Measurements from ENCODE around the gene NUTM1. TPM values are rescaled to one million over a fixed set of nuclear protein-coding genes. Genes with fewer than 3 reads are reported as not detected.
A peak's percentile ranks its signal among the peaks of the same experiment; 100 is the strongest.

Gene NUTM1
- total and polyA plus RNA-seq, 2 of the 13 experiments (the other 11 are each of a cell fraction or from before 2014, with no cell fraction given) = not detected

DNA sequence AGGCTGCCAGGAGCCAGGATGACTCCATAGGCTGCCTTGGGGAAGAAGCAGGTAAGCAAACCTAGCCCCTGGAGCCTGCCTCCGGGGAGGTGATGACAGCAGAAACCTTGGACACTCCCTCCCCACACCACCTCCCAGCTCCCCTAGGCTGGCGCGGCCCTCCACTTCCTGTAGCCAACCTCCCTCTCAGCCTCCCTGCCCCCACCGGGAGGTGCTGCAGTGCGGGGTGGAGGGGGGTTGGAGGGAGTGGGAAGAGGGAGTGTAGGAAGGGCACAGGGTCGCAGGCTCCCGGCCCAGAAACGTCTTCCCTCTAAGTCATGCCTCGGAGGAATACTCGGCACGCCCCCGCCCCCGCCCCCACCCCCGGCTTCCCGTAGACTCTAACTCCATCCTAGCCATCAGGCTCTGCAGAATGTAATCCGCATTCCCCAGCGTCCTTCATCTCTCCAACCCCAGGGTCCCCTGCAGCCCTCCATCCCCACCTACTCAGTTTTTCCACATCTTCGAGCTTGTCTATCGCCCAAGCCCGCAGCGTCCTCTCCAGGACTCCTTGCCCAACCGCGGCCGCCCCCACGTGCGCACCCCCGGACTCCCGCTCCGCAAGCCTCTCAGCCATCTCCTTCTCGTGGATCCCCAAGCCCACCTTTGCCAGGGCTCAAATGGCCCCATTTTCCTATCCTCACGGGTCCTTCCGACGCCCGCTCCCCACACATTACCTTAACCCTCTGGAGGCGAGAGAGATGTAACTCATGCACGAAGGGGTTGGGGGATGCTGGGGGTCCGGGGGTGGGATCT, 23.4 kb downstream of the NUTM1 start (continued):
- no peak for TF ChIP-seq FOXJ3 (CRISPR knock-in tag; IDR thresholded peaks at IDR 0.05; ENCODE audit: borderline replicate concordance)
- no peak for TF ChIP-seq FOXP1 (IDR thresholded peaks at IDR 0.05)
- no peak for TF ChIP-seq FOXP1 (CRISPR knock-in tag; IDR thresholded peaks at IDR 0.05)
- no peak for TF ChIP-seq FLYWCH1 (CRISPR knock-in tag; IDR thresholded peaks at IDR 0.05)
- no peak for TF ChIP-seq ZNF431 (CRISPR knock-in tag; IDR thresholded peaks at IDR 0.05; ENCODE audit: borderline replicate concordance, low read depth)
- TF ChIP-seq HNF4G (IDR thresholded peaks at IDR 0.05; ENCODE audit: borderline replicate concordance, low read depth, low read length) = no peak
- no peak for TF ChIP-seq HNF4G (CRISPR knock-in tag; IDR thresholded peaks at IDR 0.05; ENCODE audit: borderline replicate concordance, low read depth)
- TF ChIP-seq, protein P1, sequence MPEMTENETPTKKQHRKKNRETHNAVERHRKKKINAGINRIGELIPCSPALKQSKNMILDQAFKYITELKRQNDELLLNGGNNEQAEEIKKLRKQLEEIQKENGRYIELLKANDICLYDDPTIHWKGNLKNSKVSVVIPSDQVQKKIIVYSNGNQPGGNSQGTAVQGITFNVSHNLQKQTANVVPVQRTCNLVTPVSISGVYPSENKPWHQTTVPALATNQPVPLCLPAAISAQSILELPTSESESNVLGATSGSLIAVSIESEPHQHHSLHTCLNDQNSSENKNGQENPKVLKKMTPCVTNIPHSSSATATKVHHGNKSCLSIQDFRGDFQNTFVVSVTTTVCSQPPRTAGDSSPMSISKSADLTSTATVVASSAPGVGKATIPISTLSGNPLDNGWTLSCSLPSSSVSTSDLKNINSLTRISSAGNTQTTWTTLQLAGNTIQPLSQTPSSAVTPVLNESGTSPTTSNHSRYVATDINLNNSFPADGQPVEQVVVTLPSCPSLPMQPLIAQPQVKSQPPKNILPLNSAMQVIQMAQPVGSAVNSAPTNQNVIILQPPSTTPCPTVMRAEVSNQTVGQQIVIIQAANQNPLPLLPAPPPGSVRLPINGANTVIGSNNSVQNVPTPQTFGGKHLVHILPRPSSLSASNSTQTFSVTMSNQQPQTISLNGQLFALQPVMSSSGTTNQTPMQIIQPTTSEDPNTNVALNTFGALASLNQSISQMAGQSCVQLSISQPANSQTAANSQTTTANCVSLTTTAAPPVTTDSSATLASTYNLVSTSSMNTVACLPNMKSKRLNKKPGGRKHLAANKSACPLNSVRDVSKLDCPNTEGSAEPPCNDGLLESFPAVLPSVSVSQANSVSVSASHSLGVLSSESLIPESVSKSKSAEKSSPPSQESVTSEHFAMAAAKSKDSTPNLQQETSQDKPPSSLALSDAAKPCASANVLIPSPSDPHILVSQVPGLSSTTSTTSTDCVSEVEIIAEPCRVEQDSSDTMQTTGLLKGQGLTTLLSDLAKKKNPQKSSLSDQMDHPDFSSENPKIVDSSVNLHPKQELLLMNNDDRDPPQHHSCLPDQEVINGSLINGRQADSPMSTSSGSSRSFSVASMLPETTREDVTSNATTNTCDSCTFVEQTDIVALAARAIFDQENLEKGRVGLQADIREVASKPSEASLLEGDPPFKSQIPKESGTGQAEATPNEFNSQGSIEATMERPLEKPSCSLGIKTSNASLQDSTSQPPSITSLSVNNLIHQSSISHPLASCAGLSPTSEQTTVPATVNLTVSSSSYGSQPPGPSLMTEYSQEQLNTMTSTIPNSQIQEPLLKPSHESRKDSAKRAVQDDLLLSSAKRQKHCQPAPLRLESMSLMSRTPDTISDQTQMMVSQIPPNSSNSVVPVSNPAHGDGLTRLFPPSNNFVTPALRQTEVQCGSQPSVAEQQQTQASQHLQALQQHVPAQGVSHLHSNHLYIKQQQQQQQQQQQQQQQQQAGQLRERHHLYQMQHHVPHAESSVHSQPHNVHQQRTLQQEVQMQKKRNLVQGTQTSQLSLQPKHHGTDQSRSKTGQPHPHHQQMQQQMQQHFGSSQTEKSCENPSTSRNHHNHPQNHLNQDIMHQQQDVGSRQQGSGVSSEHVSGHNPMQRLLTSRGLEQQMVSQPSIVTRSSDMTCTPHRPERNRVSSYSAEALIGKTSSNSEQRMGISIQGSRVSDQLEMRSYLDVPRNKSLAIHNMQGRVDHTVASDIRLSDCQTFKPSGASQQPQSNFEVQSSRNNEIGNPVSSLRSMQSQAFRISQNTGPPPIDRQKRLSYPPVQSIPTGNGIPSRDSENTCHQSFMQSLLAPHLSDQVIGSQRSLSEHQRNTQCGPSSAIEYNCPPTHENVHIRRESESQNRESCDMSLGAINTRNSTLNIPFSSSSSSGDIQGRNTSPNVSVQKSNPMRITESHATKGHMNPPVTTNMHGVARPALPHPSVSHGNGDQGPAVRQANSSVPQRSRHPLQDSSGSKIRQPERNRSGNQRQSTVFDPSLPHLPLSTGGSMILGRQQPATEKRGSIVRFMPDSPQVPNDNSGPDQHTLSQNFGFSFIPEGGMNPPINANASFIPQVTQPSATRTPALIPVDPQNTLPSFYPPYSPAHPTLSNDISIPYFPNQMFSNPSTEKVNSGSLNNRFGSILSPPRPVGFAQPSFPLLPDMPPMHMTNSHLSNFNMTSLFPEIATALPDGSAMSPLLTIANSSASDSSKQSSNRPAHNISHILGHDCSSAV (CRISPR knock-in tag; IDR thresholded peaks at IDR 0.05; ENCODE audit: borderline replicate concordance) = no peak
- TF ChIP-seq ZNF382 (CRISPR knock-in tag; IDR thresholded peaks at IDR 0.05; ENCODE audit: borderline replicate concordance) = no peak
- TF ChIP-seq ZNF207 (IDR thresholded peaks at IDR 0.05; ENCODE audit: borderline replicate concordance) = no peak
- TF ChIP-seq ETV6 (CRISPR knock-in tag; conservative IDR thresholded peaks at IDR 0.05) = no peak
- TF ChIP-seq, protein P2, sequence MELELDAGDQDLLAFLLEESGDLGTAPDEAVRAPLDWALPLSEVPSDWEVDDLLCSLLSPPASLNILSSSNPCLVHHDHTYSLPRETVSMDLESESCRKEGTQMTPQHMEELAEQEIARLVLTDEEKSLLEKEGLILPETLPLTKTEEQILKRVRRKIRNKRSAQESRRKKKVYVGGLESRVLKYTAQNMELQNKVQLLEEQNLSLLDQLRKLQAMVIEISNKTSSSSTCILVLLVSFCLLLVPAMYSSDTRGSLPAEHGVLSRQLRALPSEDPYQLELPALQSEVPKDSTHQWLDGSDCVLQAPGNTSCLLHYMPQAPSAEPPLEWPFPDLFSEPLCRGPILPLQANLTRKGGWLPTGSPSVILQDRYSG (CRISPR knock-in tag; IDR thresholded peaks at IDR 0.05) = no peak
- TF ChIP-seq, protein P3, sequence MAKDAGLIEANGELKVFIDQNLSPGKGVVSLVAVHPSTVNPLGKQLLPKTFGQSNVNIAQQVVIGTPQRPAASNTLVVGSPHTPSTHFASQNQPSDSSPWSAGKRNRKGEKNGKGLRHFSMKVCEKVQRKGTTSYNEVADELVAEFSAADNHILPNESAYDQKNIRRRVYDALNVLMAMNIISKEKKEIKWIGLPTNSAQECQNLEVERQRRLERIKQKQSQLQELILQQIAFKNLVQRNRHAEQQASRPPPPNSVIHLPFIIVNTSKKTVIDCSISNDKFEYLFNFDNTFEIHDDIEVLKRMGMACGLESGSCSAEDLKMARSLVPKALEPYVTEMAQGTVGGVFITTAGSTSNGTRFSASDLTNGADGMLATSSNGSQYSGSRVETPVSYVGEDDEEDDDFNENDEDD (CRISPR knock-in tag; IDR thresholded peaks at IDR 0.05; ENCODE audit: borderline replicate concordance) = peak; percentile 31; the same call in 1 of the 2 replicates
- no peak for TF ChIP-seq RELA (CRISPR knock-in tag; IDR thresholded peaks at IDR 0.05)
- TF ChIP-seq, protein P4, sequence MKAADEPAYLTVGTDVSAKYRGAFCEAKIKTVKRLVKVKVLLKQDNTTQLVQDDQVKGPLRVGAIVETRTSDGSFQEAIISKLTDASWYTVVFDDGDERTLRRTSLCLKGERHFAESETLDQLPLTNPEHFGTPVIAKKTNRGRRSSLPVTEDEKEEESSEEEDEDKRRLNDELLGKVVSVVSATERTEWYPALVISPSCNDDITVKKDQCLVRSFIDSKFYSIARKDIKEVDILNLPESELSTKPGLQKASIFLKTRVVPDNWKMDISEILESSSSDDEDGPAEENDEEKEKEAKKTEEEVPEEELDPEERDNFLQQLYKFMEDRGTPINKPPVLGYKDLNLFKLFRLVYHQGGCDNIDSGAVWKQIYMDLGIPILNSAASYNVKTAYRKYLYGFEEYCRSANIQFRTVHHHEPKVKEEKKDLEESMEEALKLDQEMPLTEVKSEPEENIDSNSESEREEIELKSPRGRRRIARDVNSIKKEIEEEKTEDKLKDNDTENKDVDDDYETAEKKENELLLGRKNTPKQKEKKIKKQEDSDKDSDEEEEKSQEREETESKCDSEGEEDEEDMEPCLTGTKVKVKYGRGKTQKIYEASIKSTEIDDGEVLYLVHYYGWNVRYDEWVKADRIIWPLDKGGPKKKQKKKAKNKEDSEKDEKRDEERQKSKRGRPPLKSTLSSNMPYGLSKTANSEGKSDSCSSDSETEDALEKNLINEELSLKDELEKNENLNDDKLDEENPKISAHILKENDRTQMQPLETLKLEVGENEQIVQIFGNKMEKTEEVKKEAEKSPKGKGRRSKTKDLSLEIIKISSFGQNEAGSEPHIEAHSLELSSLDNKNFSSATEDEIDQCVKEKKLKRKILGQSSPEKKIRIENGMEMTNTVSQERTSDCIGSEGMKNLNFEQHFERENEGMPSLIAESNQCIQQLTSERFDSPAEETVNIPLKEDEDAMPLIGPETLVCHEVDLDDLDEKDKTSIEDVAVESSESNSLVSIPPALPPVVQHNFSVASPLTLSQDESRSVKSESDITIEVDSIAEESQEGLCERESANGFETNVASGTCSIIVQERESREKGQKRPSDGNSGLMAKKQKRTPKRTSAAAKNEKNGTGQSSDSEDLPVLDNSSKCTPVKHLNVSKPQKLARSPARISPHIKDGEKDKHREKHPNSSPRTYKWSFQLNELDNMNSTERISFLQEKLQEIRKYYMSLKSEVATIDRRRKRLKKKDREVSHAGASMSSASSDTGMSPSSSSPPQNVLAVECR (CRISPR knock-in tag; IDR thresholded peaks at IDR 0.05; ENCODE audit: borderline replicate concordance) = peak; percentile 62; the same call in 1 of the 2 replicates
